ENCODE measurements around the gene DOCK4.

Gene DOCK4

GRCh38 chr7:111775206-111775605 is 431.0 kb downstream of the DOCK4 start:
- peaks cover 73% of the 10 kb centered on the region for H3K36me3 Mint-ChIP-seq (ENCODE audit: low read depth)
- H3K4me1 Mint-ChIP-seq: no peaks in the 10 kb centered on the region

DNA sequence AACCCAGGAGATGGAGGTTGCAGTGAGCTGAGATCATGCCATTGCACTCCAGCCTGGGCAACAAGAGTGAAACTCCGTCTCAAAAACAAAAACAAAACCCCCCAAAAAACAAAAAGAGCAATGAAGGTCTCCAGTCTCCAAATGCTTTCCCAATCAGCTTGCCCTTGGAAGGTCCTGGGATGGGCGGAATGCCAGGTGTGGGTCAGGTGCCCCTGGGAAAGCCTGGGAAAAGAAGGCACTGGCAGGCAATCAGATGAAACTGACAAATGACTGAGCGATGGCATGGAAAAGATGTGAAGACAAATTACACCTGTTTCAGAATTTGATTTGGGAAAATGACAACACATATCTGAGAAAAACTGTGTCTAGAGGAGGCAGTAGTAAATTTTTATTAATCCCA is 433.5 kb downstream of the DOCK4 start:
- no peak for DNase-seq
- H3K27ac Mint-ChIP-seq: no peak overlapping the region
- H3K9me3 Mint-ChIP-seq: peaks cover 20% of the 10 kb centered on the region
- H3K36me3 Mint-ChIP-seq (ENCODE audit: low read depth): peaks cover 78% of the 10 kb centered on the region
- peaks cover 2% of the 10 kb centered on the region for H3K27me3 Mint-ChIP-seq (ENCODE audit: low read depth, poor library complexity)
- H3K4me1 Mint-ChIP-seq: no peaks in the 10 kb centered on the region
- H3K4me3 Mint-ChIP-seq: no peak overlapping the region
- no peak for TF ChIP-seq CTCF (IDR thresholded peaks at IDR 0.05)

More at GRCh38 chr7:111775206-111775605, 431.0 kb downstream of the DOCK4 start:
- peaks cover 2% of the 10 kb centered on the region for H3K27me3 Mint-ChIP-seq (ENCODE audit: low read depth, poor library complexity)
- no peak for DNase-seq
- TF ChIP-seq CTCF (IDR thresholded peaks at IDR 0.05): no peak
- H3K27ac Mint-ChIP-seq: no peak overlapping the region
- H3K9me3 Mint-ChIP-seq: peaks cover 22% of the 10 kb centered on the region
- no peak overlapping the region for H3K4me3 Mint-ChIP-seq

- H3K27me3 Mint-ChIP-seq (ENCODE audit: low read depth, poor library complexity): no peaks in the 10 kb centered on the region
Measured at GRCh38 chr7:111771638-111772037, 434.6 kb downstream of the DOCK4 start.

GRCh38 chr7:111770116-111770515 is 436.1 kb downstream of the DOCK4 start:
- TF ChIP-seq CTCF (IDR thresholded peaks at IDR 0.05): no peak
- Mint-ChIP-seq H3K27ac (peak overlapping the region; percentile 10), H3K9me3 (no peaks in the 10 kb centered on the region), H3K36me3 (ENCODE audit: low read depth) (peaks cover 65% of the 10 kb centered on the region), H3K27me3 (ENCODE audit: low read depth, poor library complexity) (no peaks in the 10 kb centered on the region), H3K4me1 (no peaks in the 10 kb centered on the region), H3K4me3 (no peak overlapping the region)
- DNase-seq: no peak

More at GRCh38 chr7:111771638-111772037, 434.6 kb downstream of the DOCK4 start:
- TF ChIP-seq CTCF (IDR thresholded peaks at IDR 0.05): no peak
- Mint-ChIP-seq H3K27ac (no peak overlapping the region), H3K4me3 (no peak overlapping the region), H3K9me3 (peaks cover 9% of the 10 kb centered on the region), H3K4me1 (no peaks in the 10 kb centered on the region), H3K36me3 (ENCODE audit: low read depth) (peaks cover 77% of the 10 kb centered on the region)
- no peak for DNase-seq

DNA sequence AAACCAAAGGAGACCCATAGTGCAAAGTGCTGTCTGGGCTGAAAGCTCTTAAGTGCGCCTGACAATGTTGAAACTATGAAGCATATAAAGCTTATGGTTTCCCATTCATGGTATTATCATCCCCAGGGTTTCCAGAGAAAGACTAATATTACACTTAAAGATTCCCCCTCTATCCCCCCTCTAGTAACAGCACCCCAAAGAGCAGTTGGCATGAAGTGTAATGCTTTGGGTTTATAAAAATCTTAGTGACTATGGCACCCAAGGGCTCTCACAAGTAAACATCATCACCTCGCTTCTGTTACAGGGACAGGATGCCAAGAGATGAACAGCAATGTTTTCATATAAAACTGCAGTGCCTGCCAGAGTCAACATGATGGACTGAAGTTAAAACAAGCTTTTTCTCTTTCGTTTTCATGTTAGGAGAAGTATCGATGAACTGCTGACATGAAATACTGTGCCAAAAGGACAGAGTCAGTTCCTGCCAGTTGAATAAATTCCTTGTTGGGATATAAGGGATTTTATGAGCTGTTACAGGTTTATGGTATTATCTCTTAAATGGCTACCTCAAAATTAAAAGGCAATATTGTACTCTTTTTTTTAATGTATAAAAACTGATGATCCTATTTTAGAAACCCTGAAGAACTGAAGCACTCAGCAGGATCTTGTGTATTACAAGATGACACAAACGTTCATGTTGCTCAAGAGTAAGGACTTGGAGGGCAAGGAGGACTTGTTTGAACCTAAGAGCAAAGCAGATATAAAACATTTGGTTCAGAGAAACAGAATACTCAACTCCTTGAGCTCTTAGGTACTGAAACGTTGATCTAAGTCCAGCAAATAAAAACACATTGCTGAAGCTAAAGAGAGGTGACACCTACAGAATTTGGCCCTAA is 440.2 kb downstream of the DOCK4 start:
- Mint-ChIP-seq H3K27me3 (ENCODE audit: low read depth, poor library complexity) (no peaks in the 10 kb centered on the region), H3K4me1 (no peaks in the 10 kb centered on the region)
- no peak for TF ChIP-seq CTCF (IDR thresholded peaks at IDR 0.05)

More for the DNA sequence above, 440.2 kb downstream of the DOCK4 start:
- peak overlapping the region; percentile 36 for H3K27ac Mint-ChIP-seq
- DNase-seq: no peak
- no peaks in the 10 kb centered on the region for H3K9me3 Mint-ChIP-seq
- no peak overlapping the region for H3K4me3 Mint-ChIP-seq
- H3K36me3 Mint-ChIP-seq (ENCODE audit: low read depth): peaks cover 35% of the 10 kb centered on the region
